GM18858 (cell line): ENCODE results near the gene ATXN10.
"Not testable (repeated sequence)": the region's sequence is repeated elsewhere in the genome, so short reads cannot be mapped to it uniquely, and the experiment has no call there.

Experiments used
- ATAC-seq: cut with Tn5 transposase; IDR thresholded peaks from one replicate; pipeline ENCODE4 v1.9.1; 2021; ENCODE audit not compliant: unreplicated experiment

The ATXN10 gene, protein sequence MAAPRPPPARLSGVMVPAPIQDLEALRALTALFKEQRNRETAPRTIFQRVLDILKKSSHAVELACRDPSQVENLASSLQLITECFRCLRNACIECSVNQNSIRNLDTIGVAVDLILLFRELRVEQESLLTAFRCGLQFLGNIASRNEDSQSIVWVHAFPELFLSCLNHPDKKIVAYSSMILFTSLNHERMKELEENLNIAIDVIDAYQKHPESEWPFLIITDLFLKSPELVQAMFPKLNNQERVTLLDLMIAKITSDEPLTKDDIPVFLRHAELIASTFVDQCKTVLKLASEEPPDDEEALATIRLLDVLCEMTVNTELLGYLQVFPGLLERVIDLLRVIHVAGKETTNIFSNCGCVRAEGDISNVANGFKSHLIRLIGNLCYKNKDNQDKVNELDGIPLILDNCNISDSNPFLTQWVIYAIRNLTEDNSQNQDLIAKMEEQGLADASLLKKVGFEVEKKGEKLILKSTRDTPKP

DNA sequence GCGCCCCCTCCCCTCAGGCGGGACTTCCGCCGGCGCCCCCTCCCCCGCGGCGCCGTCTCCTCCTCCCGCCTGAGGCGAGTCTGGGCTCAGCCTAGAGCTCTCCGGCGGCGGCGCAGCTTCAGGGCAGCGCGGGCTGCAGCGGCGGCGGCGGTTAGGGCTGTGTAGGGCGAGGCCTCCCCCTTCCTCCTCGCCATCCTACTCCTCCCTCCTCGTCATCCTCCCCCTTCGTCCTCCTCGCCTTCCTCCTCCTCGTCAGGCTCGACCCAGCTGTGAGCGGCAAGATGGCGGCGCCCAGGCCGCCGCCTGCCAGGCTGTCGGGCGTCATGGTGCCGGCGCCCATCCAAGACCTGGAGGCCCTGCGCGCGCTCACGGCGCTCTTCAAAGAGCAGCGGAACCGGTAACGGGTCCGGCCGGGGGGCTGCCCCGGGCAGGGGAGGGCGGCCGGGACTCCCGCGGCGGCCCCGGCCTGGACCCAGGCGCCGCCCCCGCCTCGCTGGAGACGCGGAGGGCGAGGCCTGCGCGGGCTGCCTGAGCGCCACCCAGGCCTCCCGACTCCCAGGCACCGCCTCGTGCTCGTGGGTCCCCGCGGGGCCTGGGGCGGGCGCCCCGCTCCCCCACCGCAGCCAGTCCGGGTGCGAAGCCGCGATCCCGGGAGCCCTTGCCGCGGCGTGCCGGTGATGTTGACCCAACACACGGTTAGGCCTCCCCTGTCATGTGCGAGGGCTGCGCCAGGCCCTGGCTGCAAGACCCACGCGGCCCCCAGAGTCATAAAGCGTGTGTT, at the start of gene ATXN10:
TSS of gene ATXN10 (plus strand) at position 52 of the 781 bp plus-strand sequence. CDS start at position 282, 230 bp downstream.
- peak; percentile 36 for ATAC-seq

DNA sequence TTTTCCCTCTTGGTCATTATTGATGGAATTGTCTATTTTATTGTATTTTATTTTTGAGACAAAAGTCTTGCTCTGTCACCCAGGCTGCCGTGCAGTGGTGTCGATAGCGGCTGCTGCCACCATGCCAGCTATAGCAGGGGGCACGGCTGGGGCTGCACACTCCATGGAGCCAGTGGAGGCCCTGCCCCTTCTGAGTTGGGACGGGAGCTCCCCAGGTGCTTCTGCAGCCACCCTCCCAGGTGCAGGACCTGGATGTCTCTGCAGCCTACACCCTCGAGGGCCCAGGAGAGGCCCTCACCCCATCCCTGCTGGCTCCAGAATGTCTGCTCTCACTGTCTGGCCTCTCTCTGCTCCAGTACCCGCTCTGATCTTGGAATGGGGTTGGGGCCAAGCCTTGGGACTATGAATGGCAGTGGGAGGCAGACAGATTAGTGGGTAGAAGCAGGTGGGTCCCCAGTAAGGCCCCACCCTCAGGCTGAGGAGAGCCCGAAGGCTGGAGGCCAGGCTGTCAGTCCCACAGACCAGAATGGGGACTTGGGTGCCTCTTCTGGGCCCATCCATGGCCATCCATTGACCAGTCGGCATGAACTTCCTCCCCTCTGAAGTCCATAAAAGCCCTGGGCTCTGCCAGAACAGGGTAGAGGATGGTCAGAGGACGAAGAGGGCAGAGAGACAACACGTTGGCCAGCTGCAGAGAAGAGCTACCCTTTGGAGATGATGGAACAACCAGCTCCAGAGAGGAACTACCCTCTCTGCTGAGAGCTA, 49.6 kb upstream of the ATXN10 start:
- no peak for ATAC-seq

GRCh38 chr22:45623464-45624145, 48.0 kb upstream of the ATXN10 start:
- ATAC-seq, result not testable (repeated sequence)

DNA sequence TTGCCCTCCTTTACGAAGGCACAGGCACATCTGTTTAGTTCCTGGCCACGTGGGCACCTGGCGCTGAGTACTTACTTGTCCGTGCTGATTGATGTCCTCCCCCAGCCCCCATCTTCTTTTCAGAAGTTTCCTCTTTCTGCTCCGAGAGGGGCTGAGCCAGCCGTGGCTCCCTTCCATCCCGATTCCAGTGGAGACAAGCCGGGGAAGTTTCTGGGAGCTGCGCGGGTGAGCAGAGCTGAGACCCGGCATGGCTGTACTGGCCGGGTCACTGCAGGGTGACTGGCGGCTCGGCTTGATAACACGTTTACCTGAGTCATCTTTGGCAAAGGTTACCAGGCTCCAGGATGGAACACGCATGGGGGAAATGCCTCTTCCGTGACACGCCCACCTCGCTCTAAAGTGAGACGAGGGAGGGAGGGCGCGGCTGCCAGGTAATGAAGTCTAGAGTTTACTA, 45.4 kb upstream of the ATXN10 start:
- no peak for ATAC-seq

GRCh38 chr22:45627489-45628233, 44.0 kb upstream of the ATXN10 start:
- ATAC-seq, result no peak

GRCh38 chr22:45628515-45628914, 43.1 kb upstream of the ATXN10 start:
- ATAC-seq, result no peak

DNA sequence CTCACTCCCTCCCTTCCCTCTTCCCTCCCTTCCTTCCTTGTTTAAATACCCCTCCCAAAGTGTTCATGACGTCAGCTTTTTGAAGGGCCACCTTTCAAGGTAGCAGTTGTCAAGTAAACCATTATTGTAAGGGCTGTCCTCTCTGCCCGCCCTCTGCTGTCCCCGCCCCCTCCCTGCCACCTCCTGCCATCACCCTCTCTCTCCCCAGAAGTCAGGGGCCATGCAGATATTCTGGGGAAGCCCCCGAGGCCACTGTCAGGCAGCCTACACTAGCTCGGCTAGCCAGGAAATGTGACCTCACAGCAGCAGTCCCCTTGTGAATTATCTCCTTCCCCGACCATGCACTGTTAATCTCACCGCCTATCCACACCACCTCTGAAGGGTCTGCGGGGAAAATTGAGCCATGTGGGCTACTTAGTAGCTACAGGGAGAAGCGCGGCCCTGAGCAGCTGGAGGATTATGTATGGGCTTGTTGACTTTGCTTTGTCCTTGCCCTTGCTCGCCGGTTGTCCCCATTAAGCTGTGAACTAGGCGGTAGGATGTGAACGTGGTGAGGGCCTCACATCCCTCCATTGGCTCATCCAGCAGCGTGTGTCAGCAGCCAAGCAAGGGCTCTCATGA, 42.1 kb upstream of the ATXN10 start:
- no peak for ATAC-seq

- ATAC-seq, result no peak
Observed at GRCh38 chr22:45630436-45630835, 41.2 kb upstream of the ATXN10 start.

DNA sequence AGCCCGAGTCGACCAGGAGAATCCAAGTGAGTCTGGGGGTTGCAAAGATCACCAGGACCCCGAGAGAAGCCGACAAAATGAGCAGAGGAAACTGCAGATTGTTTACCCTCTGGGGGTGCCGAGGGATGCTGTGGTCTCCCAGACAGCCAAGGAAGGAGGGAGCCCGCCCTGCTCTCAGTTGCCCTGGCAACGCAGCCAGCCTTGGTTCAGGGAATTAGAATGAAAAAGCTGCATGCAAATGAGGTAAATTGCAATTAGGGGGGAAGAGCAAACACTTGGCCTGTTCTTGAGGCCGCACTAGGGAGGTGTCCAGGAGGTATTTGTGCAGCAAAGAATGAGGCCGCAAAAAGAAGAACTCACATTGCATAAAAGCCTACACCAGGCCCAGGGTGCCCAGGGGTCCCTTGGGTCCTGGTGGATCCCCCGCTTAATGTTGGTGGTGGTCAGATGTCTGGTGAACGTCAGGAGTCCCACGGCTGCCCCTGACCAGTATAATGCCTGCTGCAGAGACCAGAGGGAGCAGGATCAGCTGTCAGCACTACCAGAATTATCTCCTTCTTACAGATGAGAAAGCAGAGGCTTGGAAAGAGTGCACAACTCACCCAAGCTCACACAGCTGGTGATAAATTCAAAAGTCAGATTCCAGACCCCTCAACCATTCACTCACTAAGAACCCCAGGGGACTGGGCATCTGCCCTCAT, 40.3 kb upstream of the ATXN10 start:
- no peak for ATAC-seq

DNA sequence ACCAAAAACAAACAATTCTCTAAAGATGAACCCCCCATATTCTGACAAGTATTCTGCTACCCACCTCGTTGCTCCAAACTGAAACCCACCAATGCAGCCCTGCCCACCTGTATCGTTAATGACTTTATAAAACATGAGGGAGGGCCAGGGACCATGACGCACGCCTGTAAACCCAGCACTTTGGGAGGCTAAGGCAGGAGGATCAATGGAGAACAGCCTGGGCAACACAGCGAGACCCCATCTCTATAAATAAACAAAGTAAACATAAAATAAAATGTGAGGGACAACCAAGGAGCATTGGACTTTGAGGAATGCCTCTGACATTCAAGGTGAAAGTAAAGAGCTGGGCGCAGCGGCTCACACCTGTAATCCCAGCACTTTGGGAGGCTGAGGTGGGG, 39.8 kb upstream of the ATXN10 start:
- no peak for ATAC-seq

GRCh38 chr22:45632791-45633515, 38.7 kb upstream of the ATXN10 start:
- no peak for ATAC-seq

GRCh38 chr22:45636683-45637082, 35.0 kb upstream of the ATXN10 start:
- no peak for ATAC-seq

GRCh38 chr22:45638197-45638596, 33.4 kb upstream of the ATXN10 start:
- no peak for ATAC-seq

- ATAC-seq, result no peak
Observed at GRCh38 chr22:45638834-45639746, 32.5 kb upstream of the ATXN10 start.

DNA sequence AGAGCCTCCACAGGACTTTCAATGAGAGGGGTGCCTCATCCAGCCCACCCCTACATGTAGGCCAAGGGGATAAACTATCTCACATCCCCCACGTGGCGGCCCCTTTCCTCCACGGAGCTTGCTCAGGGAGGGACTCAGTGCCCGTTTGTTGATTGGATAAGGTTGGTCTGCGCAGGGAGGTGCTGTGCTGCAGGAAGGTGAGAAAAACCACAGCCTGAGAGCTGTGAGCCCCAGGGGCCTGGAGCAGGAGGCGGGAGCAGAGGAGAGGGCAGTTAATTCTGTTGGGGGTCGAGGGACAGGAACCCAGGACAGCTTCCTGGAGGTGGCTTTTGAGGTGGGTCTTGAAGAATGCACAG, 31.9 kb upstream of the ATXN10 start:
- no peak for ATAC-seq

DNA sequence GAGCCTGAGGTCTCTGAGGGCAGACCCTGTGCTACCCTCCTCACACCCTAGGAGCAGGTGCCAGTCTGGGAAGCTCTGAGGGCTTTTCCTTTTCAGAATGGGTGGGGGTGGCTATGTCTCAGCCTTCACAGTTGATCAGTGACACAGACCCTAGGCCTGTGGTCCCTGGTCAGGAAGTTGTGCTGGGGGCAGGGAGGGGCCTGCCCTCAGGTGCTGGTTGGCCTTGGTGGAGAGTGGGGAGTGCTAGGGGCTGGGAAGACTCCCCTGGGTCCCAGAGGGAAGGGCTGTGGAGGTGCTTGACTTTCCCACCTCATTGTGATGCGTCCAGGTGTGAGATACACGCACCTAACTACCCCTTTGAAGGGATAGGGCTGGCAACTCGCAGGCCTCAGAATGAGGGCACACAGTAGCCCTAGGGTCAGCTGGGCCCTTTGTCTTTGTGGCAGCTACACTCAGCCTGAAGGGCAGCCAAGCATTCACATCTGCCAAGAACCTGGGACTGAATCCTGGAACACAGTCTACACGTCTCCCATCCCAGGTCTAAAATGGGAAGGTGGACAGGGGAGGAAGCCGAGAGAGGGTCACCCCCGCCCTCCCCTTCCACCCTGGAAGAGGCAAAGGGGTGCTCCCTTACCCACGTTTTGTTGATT, 31.2 kb upstream of the ATXN10 start:
- ATAC-seq, result no peak
